ENCODE results near the gene KCNJ6. TPM values are rescaled to one million over a fixed set of nuclear protein-coding genes. Genes with fewer than 3 reads are reported as not detected.
"Not testable (repeated sequence)": the region's sequence is repeated elsewhere in the genome, so short reads cannot be mapped to it uniquely, and the experiment has no call there.

The KCNJ6 gene
- total RNA-seq, 2 experiments from 2014 or later = not detected

GRCh38 chr21:37665230-37666024 is 250.8 kb downstream of the KCNJ6 start:
- POLR2A ChIA-PET = no interaction called here

GRCh38 chr21:37662227-37662626 is 254.0 kb downstream of the KCNJ6 start:
- H3K36me3 Mint-ChIP-seq; ATAC-seq (ENCODE audit: low read depth); H3K4me1 Mint-ChIP-seq; H3K4me3 Mint-ChIP-seq; H3K9me3 Mint-ChIP-seq; DNase-seq; POLR2A ChIA-PET; H3K27ac Mint-ChIP-seq; H3K27me3 Mint-ChIP-seq: not testable (repeated sequence)

More at GRCh38 chr21:37665230-37666024, 250.8 kb downstream of the KCNJ6 start:
- H3K4me3 Mint-ChIP-seq = no peak overlapping the region
- peaks cover 6% of the 10 kb centered on the region for H3K27me3 Mint-ChIP-seq
- peaks cover 2% of the 10 kb centered on the region for H3K4me1 Mint-ChIP-seq
- DNase-seq (no peak), ATAC-seq (ENCODE audit: low read depth) (no peak)
- no peak overlapping the region for H3K27ac Mint-ChIP-seq
- H3K36me3 Mint-ChIP-seq = no peaks in the 10 kb centered on the region
- H3K9me3 Mint-ChIP-seq = peaks cover 2% of the 10 kb centered on the region

- peaks cover 7% of the 10 kb centered on the region for H3K27me3 Mint-ChIP-seq
- no peak overlapping the region for H3K4me3 Mint-ChIP-seq
- no peak overlapping the region for H3K27ac Mint-ChIP-seq
- no peak for DNase-seq
- peaks cover 2% of the 10 kb centered on the region for H3K9me3 Mint-ChIP-seq
- ATAC-seq (ENCODE audit: low read depth) = no peak
- POLR2A ChIA-PET = no interaction called here
- H3K4me1 Mint-ChIP-seq = peaks cover 4% of the 10 kb centered on the region
- H3K36me3 Mint-ChIP-seq = no peaks in the 10 kb centered on the region
These were observed 255.5 kb downstream of the KCNJ6 start for GRCh38 chr21:37660709-37661108.

GRCh38 chr21:37659874-37660273 is 256.4 kb downstream of the KCNJ6 start:
- Mint-ChIP-seq H3K9me3 (no peaks in the 10 kb centered on the region), H3K4me3 (no peak overlapping the region), H3K27ac (no peak overlapping the region), H3K4me1 (peaks cover 2% of the 10 kb centered on the region), H3K36me3 (no peaks in the 10 kb centered on the region), H3K27me3 (peaks cover 7% of the 10 kb centered on the region)
- DNase-seq (no peak), ATAC-seq (ENCODE audit: low read depth) (no peak)
- POLR2A ChIA-PET = no interaction called here

- peak overlapping the region; percentile 48 for H3K27ac Mint-ChIP-seq
These were observed 257.3 kb downstream of the KCNJ6 start for GRCh38 chr21:37658817-37659458.

GRCh38 chr21:37658121-37658816 is 258.0 kb downstream of the KCNJ6 start:
- Mint-ChIP-seq H3K9me3 (no peaks in the 10 kb centered on the region), H3K27me3 (peaks cover 6% of the 10 kb centered on the region), H3K36me3 (no peaks in the 10 kb centered on the region), H3K4me1 (peaks cover 2% of the 10 kb centered on the region), H3K27ac (no peak overlapping the region), H3K4me3 (no peak overlapping the region)
- DNase-seq = no peak
- POLR2A ChIA-PET = interaction anchor here (0.7 kb wide), 1 partner anchor 9 kb away, joined by 3 read pairs; no protein-coding TSS in a partner anchor
- ATAC-seq (ENCODE audit: low read depth) = no peak

More at GRCh38 chr21:37658817-37659458, 257.3 kb downstream of the KCNJ6 start:
- H3K4me3 Mint-ChIP-seq = no peak overlapping the region
- no peaks in the 10 kb centered on the region for H3K9me3 Mint-ChIP-seq
- peaks cover 6% of the 10 kb centered on the region for H3K27me3 Mint-ChIP-seq
- no peak for ATAC-seq (ENCODE audit: low read depth)
- H3K36me3 Mint-ChIP-seq = no peaks in the 10 kb centered on the region
- POLR2A ChIA-PET = no interaction called here
- peaks cover 2% of the 10 kb centered on the region for H3K4me1 Mint-ChIP-seq
- DNase-seq = no peak

GRCh38 chr21:37656899-37657298 is 259.4 kb downstream of the KCNJ6 start:
- H3K4me3 Mint-ChIP-seq = no peak overlapping the region
- POLR2A ChIA-PET = no interaction called here

GRCh38 chr21:37655611-37656300 is 260.5 kb downstream of the KCNJ6 start:
- Mint-ChIP-seq H3K4me1 (peaks cover 2% of the 10 kb centered on the region), H3K27ac (no peak overlapping the region), H3K27me3 (peaks cover 6% of the 10 kb centered on the region), H3K36me3 (no peaks in the 10 kb centered on the region), H3K9me3 (no peaks in the 10 kb centered on the region), H3K4me3 (no peak overlapping the region)
- ATAC-seq (ENCODE audit: low read depth) (no peak), DNase-seq (no peak)
- POLR2A ChIA-PET = no interaction called here

More at GRCh38 chr21:37656899-37657298, 259.4 kb downstream of the KCNJ6 start:
- H3K27ac Mint-ChIP-seq = no peak overlapping the region
- peaks cover 2% of the 10 kb centered on the region for H3K4me1 Mint-ChIP-seq
- no peaks in the 10 kb centered on the region for H3K9me3 Mint-ChIP-seq
- peaks cover 6% of the 10 kb centered on the region for H3K27me3 Mint-ChIP-seq
- DNase-seq (no peak), ATAC-seq (ENCODE audit: low read depth) (no peak)
- no peaks in the 10 kb centered on the region for H3K36me3 Mint-ChIP-seq

- no peak overlapping the region for H3K27ac Mint-ChIP-seq
- H3K36me3 Mint-ChIP-seq = no peaks in the 10 kb centered on the region
- no peak for DNase-seq
- H3K4me1 Mint-ChIP-seq = peaks cover 2% of the 10 kb centered on the region
- H3K9me3 Mint-ChIP-seq = no peaks in the 10 kb centered on the region
- POLR2A ChIA-PET = no interaction called here
- H3K27me3 Mint-ChIP-seq = peaks cover 6% of the 10 kb centered on the region
- ATAC-seq (ENCODE audit: low read depth) = no peak
- no peak overlapping the region for H3K4me3 Mint-ChIP-seq
These were observed 261.7 kb downstream of the KCNJ6 start for GRCh38 chr21:37654596-37654995.

- H3K27ac Mint-ChIP-seq = no peak overlapping the region
- no peaks in the 10 kb centered on the region for H3K9me3 Mint-ChIP-seq
- H3K36me3 Mint-ChIP-seq = no peaks in the 10 kb centered on the region
- no peak for ATAC-seq (ENCODE audit: low read depth)
- no peak for DNase-seq
- POLR2A ChIA-PET = no interaction called here
- no peak overlapping the region for H3K4me3 Mint-ChIP-seq
- peaks cover 6% of the 10 kb centered on the region for H3K27me3 Mint-ChIP-seq
- H3K4me1 Mint-ChIP-seq = no peaks in the 10 kb centered on the region
These were observed 263.1 kb downstream of the KCNJ6 start for GRCh38 chr21:37653201-37653600.

- no peak overlapping the region for H3K4me3 Mint-ChIP-seq
- ATAC-seq (ENCODE audit: low read depth) (no peak), DNase-seq (no peak)
- H3K36me3 Mint-ChIP-seq = no peaks in the 10 kb centered on the region
- H3K27me3 Mint-ChIP-seq = peaks cover 16% of the 10 kb centered on the region
- no peaks in the 10 kb centered on the region for H3K9me3 Mint-ChIP-seq
- POLR2A ChIA-PET = no interaction called here
- no peak overlapping the region for H3K27ac Mint-ChIP-seq
- no peaks in the 10 kb centered on the region for H3K4me1 Mint-ChIP-seq
These were observed 268.5 kb downstream of the KCNJ6 start for GRCh38 chr21:37647781-37648180.

- H3K27me3 Mint-ChIP-seq = peaks cover 21% of the 10 kb centered on the region
- H3K4me3 Mint-ChIP-seq; H3K36me3 Mint-ChIP-seq; ATAC-seq (ENCODE audit: low read depth); DNase-seq; H3K27ac Mint-ChIP-seq; POLR2A ChIA-PET; H3K9me3 Mint-ChIP-seq; H3K4me1 Mint-ChIP-seq: not testable (repeated sequence)
These were observed 269.5 kb downstream of the KCNJ6 start for GRCh38 chr21:37646761-37647160.

GRCh38 chr21:37645848-37646247 is 270.4 kb downstream of the KCNJ6 start:
- no peaks in the 10 kb centered on the region for H3K4me1 Mint-ChIP-seq

More at GRCh38 chr21:37645848-37646247, 270.4 kb downstream of the KCNJ6 start:
- Mint-ChIP-seq H3K4me3 (no peak overlapping the region), H3K27me3 (peaks cover 21% of the 10 kb centered on the region), H3K9me3 (no peaks in the 10 kb centered on the region), H3K36me3 (no peaks in the 10 kb centered on the region), H3K27ac (no peak overlapping the region)
- ATAC-seq (ENCODE audit: low read depth) = no peak
- POLR2A ChIA-PET = interaction anchor here (0.6 kb wide), 1 partner anchor 460 kb away, joined by 3 read pairs; no protein-coding TSS in a partner anchor
- DNase-seq = no peak
